ENCODE data around the gene ANKRD33.

ANKRD33 gene

GRCh38 chr12:51922762-51923505 is 35.0 kb downstream of the ANKRD33 start:
- DNase-seq = no peak
- H3F3A ChIP-seq (ENCODE audit: insufficient read depth, low read length) = no peaks in the 10 kb centered on the region

GRCh38 chr12:51923506-51924365 is 35.8 kb downstream of the ANKRD33 start:
- no peak overlapping the region for H3K9ac ChIP-seq (ENCODE audit: low read length)
- H3K4me3 ChIP-seq (ENCODE audit: low read length) = peak overlapping the region; percentile 30
- H4K20me1 ChIP-seq (ENCODE audit: insufficient read depth, low read length) = no peaks in the 10 kb centered on the region
- no peaks in the 10 kb centered on the region for H3K9me3 ChIP-seq (replicated peaks; ENCODE audit: insufficient read depth, low read length)
- H3K4me2 ChIP-seq (ENCODE audit: low read depth, low read length) = peak overlapping the region; percentile 67; the same call in 1 of the 2 replicates
- peak overlapping the region; percentile 12; the same call in 1 of the 2 replicates for H2AFZ ChIP-seq (ENCODE audit: low read length)
- no peaks in the 10 kb centered on the region for H3K9me2 ChIP-seq (replicated peaks; ENCODE audit: insufficient read depth, low read length)
- peaks cover 5% of the 10 kb centered on the region for H3K4me1 ChIP-seq (ENCODE audit: low read length)
- peak; percentile 26 for DNase-seq
- no peaks in the 10 kb centered on the region for H3K27me3 ChIP-seq (replicated peaks; ENCODE audit: insufficient read depth, low read length)
- H3K36me3 ChIP-seq (replicated peaks; ENCODE audit: insufficient read depth, low read length) = no peaks in the 10 kb centered on the region
- H3K27ac ChIP-seq (ENCODE audit: low read length) = no peak overlapping the region
- peak; percentile 84 for TF ChIP-seq CTCF (IDR thresholded peaks at IDR 0.05; ENCODE audit: low read length)
- TF ChIP-seq EZH2phosphoT487 (IDR thresholded peaks at IDR 0.05; ENCODE audit: low read length) = no peak
- no peaks in the 10 kb centered on the region for H3F3A ChIP-seq (ENCODE audit: insufficient read depth, low read length)
- H3K79me2 ChIP-seq (ENCODE audit: low read length) = no peaks in the 10 kb centered on the region

More at GRCh38 chr12:51922762-51923505, 35.0 kb downstream of the ANKRD33 start:
- no peak for TF ChIP-seq CTCF (IDR thresholded peaks at IDR 0.05; ENCODE audit: low read length)
- no peak for TF ChIP-seq EZH2 (optimal IDR thresholded peaks at IDR 0.05; ENCODE audit: low read depth, low read length)
- no peak for TF ChIP-seq EZH2phosphoT487 (IDR thresholded peaks at IDR 0.05; ENCODE audit: low read length)
- H3K36me3 ChIP-seq (replicated peaks; ENCODE audit: insufficient read depth, low read length) = no peaks in the 10 kb centered on the region
- no peaks in the 10 kb centered on the region for H3K9me2 ChIP-seq (replicated peaks; ENCODE audit: insufficient read depth, low read length)
- no peaks in the 10 kb centered on the region for H3K79me2 ChIP-seq (ENCODE audit: low read length)
- H3K4me2 ChIP-seq (ENCODE audit: low read depth, low read length) = peak overlapping the region; percentile 67; the same call in 1 of the 2 replicates
- H3K27me3 ChIP-seq (replicated peaks; ENCODE audit: insufficient read depth, low read length) = no peaks in the 10 kb centered on the region
- H3K27ac ChIP-seq (ENCODE audit: low read length) = no peak overlapping the region
- peak overlapping the region; percentile 12; the same call in 1 of the 2 replicates for H2AFZ ChIP-seq (ENCODE audit: low read length)
- no peaks in the 10 kb centered on the region for H4K20me1 ChIP-seq (ENCODE audit: insufficient read depth, low read length)
- no peak overlapping the region for H3K4me3 ChIP-seq (ENCODE audit: low read length)
- H3K9ac ChIP-seq (ENCODE audit: low read length) = no peak overlapping the region
- no peaks in the 10 kb centered on the region for H3K9me3 ChIP-seq (replicated peaks; ENCODE audit: insufficient read depth, low read length)
- H3K4me1 ChIP-seq (ENCODE audit: low read length) = peaks cover 5% of the 10 kb centered on the region

- no peaks in the 10 kb centered on the region for H3K9me2 ChIP-seq (replicated peaks; ENCODE audit: insufficient read depth, low read length)
- DNase-seq = no peak
Observed at GRCh38 chr12:51924551-51925319, 36.8 kb downstream of the ANKRD33 start.

More at GRCh38 chr12:51924551-51925319, 36.8 kb downstream of the ANKRD33 start:
- H3K9me3 ChIP-seq (replicated peaks; ENCODE audit: insufficient read depth, low read length) = no peaks in the 10 kb centered on the region
- no peak overlapping the region for H2AFZ ChIP-seq (ENCODE audit: low read length)
- peaks cover 5% of the 10 kb centered on the region for H3K4me1 ChIP-seq (ENCODE audit: low read length)
- no peak overlapping the region for H3K4me3 ChIP-seq (ENCODE audit: low read length)
- no peak overlapping the region for H3K4me2 ChIP-seq (ENCODE audit: low read depth, low read length)
- no peaks in the 10 kb centered on the region for H3F3A ChIP-seq (ENCODE audit: insufficient read depth, low read length)
- no peak overlapping the region for H3K27ac ChIP-seq (ENCODE audit: low read length)
- no peaks in the 10 kb centered on the region for H3K27me3 ChIP-seq (replicated peaks; ENCODE audit: insufficient read depth, low read length)
- no peaks in the 10 kb centered on the region for H4K20me1 ChIP-seq (ENCODE audit: insufficient read depth, low read length)
- TF ChIP-seq CTCF (IDR thresholded peaks at IDR 0.05; ENCODE audit: low read length) = no peak
- TF ChIP-seq EZH2phosphoT487 (IDR thresholded peaks at IDR 0.05; ENCODE audit: low read length) = no peak
- no peak for TF ChIP-seq EZH2 (optimal IDR thresholded peaks at IDR 0.05; ENCODE audit: low read depth, low read length)
- H3K79me2 ChIP-seq (ENCODE audit: low read length) = no peaks in the 10 kb centered on the region
- H3K9ac ChIP-seq (ENCODE audit: low read length) = no peak overlapping the region
- no peaks in the 10 kb centered on the region for H3K36me3 ChIP-seq (replicated peaks; ENCODE audit: insufficient read depth, low read length)
